ENCODE measurements around the gene MROH9. TPM values are rescaled to one million over a fixed set of nuclear protein-coding genes. Genes with fewer than 3 reads are reported as not detected.

The MROH9 gene
- total and polyA plus RNA-seq, 2 of the 13 experiments (the other 11 are each of a cell fraction or from before 2014, with no cell fraction given), result not detected

DNA sequence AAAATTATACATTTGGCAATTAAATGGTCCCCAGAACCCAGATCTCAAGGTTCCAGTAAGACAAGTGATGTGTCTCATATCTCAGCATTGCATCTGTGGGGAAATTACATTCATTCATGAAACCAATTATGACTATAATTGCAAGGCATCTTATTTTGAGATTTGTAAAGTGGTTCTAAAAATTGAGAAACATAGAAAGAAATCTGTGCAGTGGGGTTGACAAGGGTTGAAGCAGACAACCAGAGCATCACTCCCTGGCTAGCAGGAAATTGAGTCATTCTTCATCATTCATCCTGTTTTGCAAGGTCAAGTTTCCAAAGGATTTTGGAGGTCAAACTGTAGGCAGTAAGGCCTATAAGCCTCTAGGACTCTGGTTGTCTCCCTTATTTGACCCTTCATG lies 25.1 kb upstream of the MROH9 start (continued):
- TF ChIP-seq, protein P1, sequence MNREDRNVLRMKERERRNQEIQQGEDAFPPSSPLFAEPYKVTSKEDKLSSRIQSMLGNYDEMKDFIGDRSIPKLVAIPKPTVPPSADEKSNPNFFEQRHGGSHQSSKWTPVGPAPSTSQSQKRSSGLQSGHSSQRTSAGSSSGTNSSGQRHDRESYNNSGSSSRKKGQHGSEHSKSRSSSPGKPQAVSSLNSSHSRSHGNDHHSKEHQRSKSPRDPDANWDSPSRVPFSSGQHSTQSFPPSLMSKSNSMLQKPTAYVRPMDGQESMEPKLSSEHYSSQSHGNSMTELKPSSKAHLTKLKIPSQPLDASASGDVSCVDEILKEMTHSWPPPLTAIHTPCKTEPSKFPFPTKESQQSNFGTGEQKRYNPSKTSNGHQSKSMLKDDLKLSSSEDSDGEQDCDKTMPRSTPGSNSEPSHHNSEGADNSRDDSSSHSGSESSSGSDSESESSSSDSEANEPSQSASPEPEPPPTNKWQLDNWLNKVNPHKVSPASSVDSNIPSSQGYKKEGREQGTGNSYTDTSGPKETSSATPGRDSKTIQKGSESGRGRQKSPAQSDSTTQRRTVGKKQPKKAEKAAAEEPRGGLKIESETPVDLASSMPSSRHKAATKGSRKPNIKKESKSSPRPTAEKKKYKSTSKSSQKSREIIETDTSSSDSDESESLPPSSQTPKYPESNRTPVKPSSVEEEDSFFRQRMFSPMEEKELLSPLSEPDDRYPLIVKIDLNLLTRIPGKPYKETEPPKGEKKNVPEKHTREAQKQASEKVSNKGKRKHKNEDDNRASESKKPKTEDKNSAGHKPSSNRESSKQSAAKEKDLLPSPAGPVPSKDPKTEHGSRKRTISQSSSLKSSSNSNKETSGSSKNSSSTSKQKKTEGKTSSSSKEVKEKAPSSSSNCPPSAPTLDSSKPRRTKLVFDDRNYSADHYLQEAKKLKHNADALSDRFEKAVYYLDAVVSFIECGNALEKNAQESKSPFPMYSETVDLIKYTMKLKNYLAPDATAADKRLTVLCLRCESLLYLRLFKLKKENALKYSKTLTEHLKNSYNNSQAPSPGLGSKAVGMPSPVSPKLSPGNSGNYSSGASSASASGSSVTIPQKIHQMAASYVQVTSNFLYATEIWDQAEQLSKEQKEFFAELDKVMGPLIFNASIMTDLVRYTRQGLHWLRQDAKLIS (CRISPR knock-in tag; IDR thresholded peaks at IDR 0.05), result no peak
- TF ChIP-seq RFX3 (CRISPR knock-in tag; IDR thresholded peaks at IDR 0.05) (no peak), SETDB1 (CRISPR knock-in tag; IDR thresholded peaks at IDR 0.05; ENCODE audit: borderline replicate concordance) (no peak), ZNF552 (CRISPR knock-in tag; IDR thresholded peaks at IDR 0.05; ENCODE audit: borderline replicate concordance) (no peak), ZFP82 (CRISPR knock-in tag; IDR thresholded peaks at IDR 0.05; ENCODE audit: borderline replicate concordance) (no peak), RFXANK (CRISPR knock-in tag; IDR thresholded peaks at IDR 0.05) (no peak), MTF2 (CRISPR knock-in tag; IDR thresholded peaks at IDR 0.05; ENCODE audit: borderline replicate concordance) (no peak), ZNF180 (CRISPR knock-in tag; IDR thresholded peaks at IDR 0.05; ENCODE audit: borderline replicate concordance, low read depth) (no peak)
- TF ChIP-seq, protein P2, sequence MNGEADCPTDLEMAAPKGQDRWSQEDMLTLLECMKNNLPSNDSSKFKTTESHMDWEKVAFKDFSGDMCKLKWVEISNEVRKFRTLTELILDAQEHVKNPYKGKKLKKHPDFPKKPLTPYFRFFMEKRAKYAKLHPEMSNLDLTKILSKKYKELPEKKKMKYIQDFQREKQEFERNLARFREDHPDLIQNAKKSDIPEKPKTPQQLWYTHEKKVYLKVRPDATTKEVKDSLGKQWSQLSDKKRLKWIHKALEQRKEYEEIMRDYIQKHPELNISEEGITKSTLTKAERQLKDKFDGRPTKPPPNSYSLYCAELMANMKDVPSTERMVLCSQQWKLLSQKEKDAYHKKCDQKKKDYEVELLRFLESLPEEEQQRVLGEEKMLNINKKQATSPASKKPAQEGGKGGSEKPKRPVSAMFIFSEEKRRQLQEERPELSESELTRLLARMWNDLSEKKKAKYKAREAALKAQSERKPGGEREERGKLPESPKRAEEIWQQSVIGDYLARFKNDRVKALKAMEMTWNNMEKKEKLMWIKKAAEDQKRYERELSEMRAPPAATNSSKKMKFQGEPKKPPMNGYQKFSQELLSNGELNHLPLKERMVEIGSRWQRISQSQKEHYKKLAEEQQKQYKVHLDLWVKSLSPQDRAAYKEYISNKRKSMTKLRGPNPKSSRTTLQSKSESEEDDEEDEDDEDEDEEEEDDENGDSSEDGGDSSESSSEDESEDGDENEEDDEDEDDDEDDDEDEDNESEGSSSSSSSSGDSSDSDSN (CRISPR knock-in tag; IDR thresholded peaks at IDR 0.05), result no peak
